Heart left ventricle (tissue), 13 donors: ENCODE results near the gene MYOZ2.

Source experiments
- CTCF ChIP-seq, 12 donors: fragments of 200-600 bp; sonication (generic) in 4 of 12; IDR thresholded peaks; one replicate each; pipeline versions ENCODE4 v1.5.0 to v1.8.0; 2018 to 2022; ENCODE audit warnings: antibody characterized with exemption in 12 of 12, mild to moderate bottlenecking in 5 of 12
- POLR2A ChIP-seq, 2 donors: fragments of 450-650 bp; IDR thresholded peaks; one replicate each; pipeline ENCODE4 v1.6.1; 2017; ENCODE audit warnings: antibody characterized with exemption in 2 of 2, mild to moderate bottlenecking in 2 of 2, moderate library complexity in 2 of 2
- donor health status: ischemic (EF 13 %, LVEDD 7.1; RV severe dilation, severe dysfunction).
- donor health status: DM: no; HTN: yes; CAD: no.
- donor health status: DM: no; HTN: no; CAD: no.
- donor health status: ischemic (EF 25% LVEDD 6.9; RV normal size, moderate dysfunction).
- donor health status: ischemic (EF 25% LVEDD 5.7; RV mildly dilated, moderate dysfunction).
- donor health status: ischemic (EF 35%, LVEDD 5.7; RV mildly dilated, moderate dysfunction).
- donor health status: nonischemic (EF 11% LVEDD 7.7; RV severe dilation, severe dysfunction).
- donor health status: DM: yes; HTN: yes; CAD: no.
- donor health status: PGD.
- donor health status: ischemic (EF 29% LVEDD 5.4; RV normal size, mild dysfunction).
- donor health status: nonischemic (EF 23%, LVEDD 6.1; RV moderate dilation, normal function).

- TF ChIP-seq CTCF (IDR thresholded peaks at IDR 0.05) = no peak
- TF ChIP-seq POLR2A (IDR thresholded peaks at IDR 0.05) = no peak
Measured at GRCh38 chr4:119152741-119153140, 17.1 kb downstream of the MYOZ2 start.
